Neutrophil (primary cell): Measurements from ENCODE around the gene SUPT20HL1.
"Not testable (repeated sequence)": the region's sequence is repeated elsewhere in the genome, so short reads cannot be mapped to it uniquely, and the experiment has no call there.

ENCODE experiments used
- H3K27ac ChIP-seq: fragments of 200-600 bp; sonication (generic); 2 replicates; pipeline ENCODE4 v1.5.1; 2016; ENCODE audit warnings: mild to moderate bottlenecking, moderate library complexity
- H3K27me3 ChIP-seq: fragments of 200-600 bp; sonication (generic); 2 replicates; pipeline ENCODE4 v1.6.0; 2016; ENCODE audit warnings: mild to moderate bottlenecking
- H3K36me3 ChIP-seq: fragments of 200-600 bp; sonication (generic); 2 replicates; pipeline ENCODE4 v1.5.1; 2017
- H3K4me1 ChIP-seq, 2 experiments: fragments of 200-600 bp in 1 of 2; sonication (generic) in 1 of 2; 1 replicate in 1 of 2; 2 replicates in 1 of 2; pipeline versions ENCODE4 v1.5.1 to v1.6.1; 2013 to 2016; ENCODE audit warnings: low read depth in 1 of 2, low read length in 1 of 2, mild to moderate bottlenecking in 1 of 2, moderate library complexity in 1 of 2; ENCODE audit not compliant: control insufficient read depth in 1 of 2, insufficient read depth in 1 of 2
- H3K4me3 ChIP-seq, 2 experiments: fragments of 200-600 bp in 1 of 2; sonication (generic) in 1 of 2; 1 replicate in 1 of 2; 2 replicates in 1 of 2; pipeline ENCODE4 v1.5.1; 2013 to 2016; ENCODE audit warnings: low read depth in 1 of 2, low read length in 1 of 2, mild to moderate bottlenecking in 1 of 2, moderate library complexity in 1 of 2
- H3K9me3 ChIP-seq: fragments of 200-600 bp; sonication (generic); 2 replicates; pipeline ENCODE4 v1.5.1; 2016
- TF ChIP-seq, protein P1 (sequence below): fragments of 200-600 bp; sonication (generic); IDR thresholded peaks from 2 replicates; pipeline ENCODE4 v1.5.1; 2016; ENCODE audit warnings: antibody characterized with exemption

Gene SUPT20HL1

DNA sequence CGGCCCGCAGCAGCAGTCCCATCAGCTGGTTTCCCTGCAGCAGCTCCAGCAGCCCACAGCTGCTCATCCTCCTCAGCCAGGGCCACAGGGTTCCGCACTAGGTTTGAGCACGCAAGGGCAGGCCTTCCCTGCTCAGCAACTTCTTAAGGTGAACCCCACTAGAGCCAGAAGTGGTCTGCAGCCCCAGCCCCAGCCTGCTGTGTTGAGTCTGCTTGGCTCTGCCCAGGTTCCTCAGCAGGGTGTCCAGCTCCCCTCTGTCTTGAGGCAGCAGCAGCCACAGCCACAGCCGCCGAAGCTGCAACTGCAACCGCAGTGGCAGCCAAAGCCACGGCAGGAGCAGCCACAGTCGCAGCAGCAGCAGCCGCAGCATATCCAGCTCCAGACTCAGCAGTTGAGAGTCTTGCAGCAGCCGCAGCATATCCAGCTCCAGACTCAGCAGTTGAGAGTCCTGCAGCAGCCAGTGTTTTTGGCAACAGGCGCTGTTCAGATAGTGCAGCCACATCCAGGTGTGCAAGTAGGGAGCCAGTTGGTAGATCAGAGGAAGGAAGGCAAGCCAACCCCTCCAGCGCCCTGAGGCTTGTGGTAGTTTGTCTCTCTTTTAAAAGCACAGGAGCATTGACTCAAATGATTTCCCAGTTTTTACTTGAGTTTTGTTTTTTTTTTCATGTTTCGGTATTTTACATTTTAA is 4.6 kb downstream of the SUPT20HL1 start:
- TF ChIP-seq, protein P1, sequence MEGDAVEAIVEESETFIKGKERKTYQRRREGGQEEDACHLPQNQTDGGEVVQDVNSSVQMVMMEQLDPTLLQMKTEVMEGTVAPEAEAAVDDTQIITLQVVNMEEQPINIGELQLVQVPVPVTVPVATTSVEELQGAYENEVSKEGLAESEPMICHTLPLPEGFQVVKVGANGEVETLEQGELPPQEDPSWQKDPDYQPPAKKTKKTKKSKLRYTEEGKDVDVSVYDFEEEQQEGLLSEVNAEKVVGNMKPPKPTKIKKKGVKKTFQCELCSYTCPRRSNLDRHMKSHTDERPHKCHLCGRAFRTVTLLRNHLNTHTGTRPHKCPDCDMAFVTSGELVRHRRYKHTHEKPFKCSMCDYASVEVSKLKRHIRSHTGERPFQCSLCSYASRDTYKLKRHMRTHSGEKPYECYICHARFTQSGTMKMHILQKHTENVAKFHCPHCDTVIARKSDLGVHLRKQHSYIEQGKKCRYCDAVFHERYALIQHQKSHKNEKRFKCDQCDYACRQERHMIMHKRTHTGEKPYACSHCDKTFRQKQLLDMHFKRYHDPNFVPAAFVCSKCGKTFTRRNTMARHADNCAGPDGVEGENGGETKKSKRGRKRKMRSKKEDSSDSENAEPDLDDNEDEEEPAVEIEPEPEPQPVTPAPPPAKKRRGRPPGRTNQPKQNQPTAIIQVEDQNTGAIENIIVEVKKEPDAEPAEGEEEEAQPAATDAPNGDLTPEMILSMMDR: no peak
- Histone ChIP-seq H3K4me1 (no peaks in the 10 kb centered on the region), H3K36me3 (no peaks in the 10 kb centered on the region), H3K27me3 (no peaks in the 10 kb centered on the region), H3K27ac (no peak overlapping the region), H3K4me3 (no peak overlapping the region), H3K9me3 (no peaks in the 10 kb centered on the region)

DNA sequence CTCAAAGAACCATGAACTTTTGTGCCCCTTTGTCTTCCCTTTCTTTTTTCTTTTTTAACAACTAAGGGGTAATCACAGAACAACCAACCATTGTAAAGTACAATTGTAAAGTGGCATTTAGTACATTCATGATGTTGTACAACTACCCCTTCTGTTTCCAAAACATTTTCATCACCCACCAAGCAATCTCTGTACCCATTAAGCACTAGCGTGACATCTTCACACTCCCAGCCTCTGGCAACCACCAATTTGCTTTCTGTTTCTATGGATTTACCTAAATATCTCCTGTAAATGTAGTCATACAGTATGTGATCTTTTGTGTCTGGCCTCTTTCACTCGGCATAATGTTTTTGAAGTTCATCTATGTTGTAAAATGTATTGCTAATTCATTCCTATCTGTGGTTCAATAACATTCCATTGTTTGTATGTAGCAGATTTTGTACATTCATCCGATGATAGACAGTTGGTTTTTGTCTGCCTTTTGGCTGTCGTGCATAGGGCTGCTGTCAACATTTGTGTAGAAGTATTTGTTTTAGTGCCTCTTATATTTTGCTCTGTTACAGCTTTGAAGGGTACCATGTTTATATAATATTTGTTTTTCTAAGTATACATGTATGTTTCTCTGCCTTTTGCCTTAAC is 6.4 kb downstream of the SUPT20HL1 start:
- not testable (repeated sequence) for H3K4me3 ChIP-seq, H3K4me1 ChIP-seq, H3K36me3 ChIP-seq, H3K27ac ChIP-seq, H3K9me3 ChIP-seq, H3K27me3 ChIP-seq

DNA sequence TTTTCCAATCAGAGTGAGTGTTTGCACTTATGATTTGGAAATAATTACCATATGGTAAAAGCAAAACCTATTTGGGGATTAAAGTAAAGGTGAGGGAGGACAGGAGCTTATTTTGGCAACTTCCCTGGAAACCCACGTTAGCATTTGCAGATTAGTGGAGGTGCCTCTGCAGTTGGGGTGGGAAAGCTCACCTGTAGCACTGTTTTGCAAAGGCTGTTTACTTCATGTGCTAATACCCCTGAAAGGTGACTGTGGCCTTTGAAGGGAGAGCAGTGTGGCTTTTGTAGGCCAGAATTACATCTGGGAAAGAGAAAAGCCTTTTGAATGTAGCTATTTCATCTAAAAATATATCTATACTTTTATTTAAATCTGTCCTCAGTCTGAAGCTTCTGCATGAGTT is 9.4 kb downstream of the SUPT20HL1 start:
- Histone ChIP-seq H3K4me1 (no peaks in the 10 kb centered on the region), H3K9me3 (no peaks in the 10 kb centered on the region), H3K27ac (no peak overlapping the region), H3K36me3 (no peaks in the 10 kb centered on the region), H3K4me3 (no peak overlapping the region), H3K27me3 (peaks cover 7% of the 10 kb centered on the region)
- TF ChIP-seq, protein P1: no peak

DNA sequence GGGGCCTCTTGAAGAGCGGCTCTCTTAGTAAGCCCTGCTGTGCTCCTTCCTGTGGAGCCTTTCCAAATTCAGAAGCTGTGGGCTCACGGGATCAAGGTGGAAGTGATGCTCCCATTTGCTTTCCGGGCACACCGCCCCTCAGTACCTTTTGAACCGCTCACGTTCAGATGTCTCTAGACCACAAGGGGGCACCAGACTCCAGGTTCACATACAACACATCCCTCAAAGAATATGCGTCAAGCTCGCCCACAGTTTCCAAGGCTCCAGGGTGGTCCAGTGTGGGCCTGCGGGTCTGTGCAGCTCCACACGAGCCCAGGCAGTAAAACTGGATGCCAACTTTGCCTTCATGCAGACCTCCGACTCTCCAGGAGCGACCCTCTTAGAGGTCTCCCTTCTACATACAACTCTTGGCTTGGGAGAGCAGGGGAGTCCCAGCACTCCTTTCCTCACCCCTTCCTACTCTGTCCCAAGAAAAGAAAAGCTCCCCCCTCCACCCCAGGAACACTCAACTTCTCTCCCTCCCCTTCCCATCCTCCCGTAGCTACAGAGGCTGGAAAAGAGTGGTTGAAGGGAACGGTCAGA is 11.0 kb downstream of the SUPT20HL1 start:
- Histone ChIP-seq H3K36me3 (no peaks in the 10 kb centered on the region), H3K27ac (no peak overlapping the region), H3K9me3 (no peaks in the 10 kb centered on the region), H3K27me3 (peaks cover 13% of the 10 kb centered on the region), H3K4me1 (no peaks in the 10 kb centered on the region), H3K4me3 (no peak overlapping the region)
- TF ChIP-seq, protein P1: no peak

GRCh38 chrX:24372021-24372763 is 11.8 kb downstream of the SUPT20HL1 start:
- H3K36me3 ChIP-seq: no peaks in the 10 kb centered on the region
- H3K27me3 ChIP-seq: peaks cover 13% of the 10 kb centered on the region
- no peaks in the 10 kb centered on the region for H3K4me1 ChIP-seq
- H3K9me3 ChIP-seq: no peaks in the 10 kb centered on the region
- H3K4me3 ChIP-seq: no peak overlapping the region
- TF ChIP-seq, protein P1: no peak
- no peak overlapping the region for H3K27ac ChIP-seq
